ENCODE measurements around the gene ALDOC.
A peak's percentile ranks its signal among the peaks of the same experiment; 100 is the strongest.
"Not testable (repeated sequence)": the region's sequence is repeated elsewhere in the genome, so short reads cannot be mapped to it uniquely, and the experiment has no call there.

The ALDOC gene

DNA sequence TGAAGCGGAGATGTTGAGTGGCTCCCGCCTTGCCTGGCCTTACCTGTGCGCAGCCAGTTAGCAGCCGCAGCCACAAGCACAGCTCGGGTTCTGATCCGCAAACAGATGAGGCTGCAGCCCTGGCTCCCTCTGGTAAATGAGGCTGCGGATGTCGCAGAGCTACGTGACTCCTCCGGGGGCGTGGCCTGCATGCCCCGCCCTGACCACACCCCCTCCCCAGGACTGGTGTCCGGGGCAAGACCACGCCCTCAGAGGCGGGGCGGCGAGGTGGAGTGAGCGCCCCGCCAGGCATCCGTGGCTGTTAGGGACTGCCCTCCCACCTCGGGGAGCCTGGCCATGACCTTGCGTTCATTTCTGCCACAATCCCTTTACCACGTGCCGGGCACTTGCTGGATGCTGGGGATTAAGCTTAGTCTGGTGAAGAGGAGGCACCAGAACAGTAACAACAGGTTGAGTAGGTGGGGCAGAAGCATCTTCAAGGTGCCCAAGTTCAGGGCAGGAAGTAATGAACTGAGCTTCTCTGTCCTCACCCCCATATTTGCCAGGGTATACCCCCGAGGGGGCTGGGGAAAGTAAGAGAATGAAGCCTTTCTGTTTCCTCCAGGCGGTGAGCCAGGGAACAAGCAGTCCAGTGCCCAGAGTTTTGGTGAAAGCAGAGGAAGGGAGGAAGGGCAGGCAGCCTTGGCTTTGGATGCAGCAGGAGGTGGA is at the start of gene ALDOC:
Gene ALDOC, minus strand, starts transcription at position 138 of the 708 bp plus-strand sequence. CDS start 1,363 bp downstream, outside the sequence.
- DNase-seq (ENCODE audit: low read depth in 2 of 2): peak; percentile 72 to 76

GRCh38 chr17:28624148-28624547 is 47.5 kb upstream of the ALDOC start:
- DNase-seq (ENCODE audit: low read depth in 2 of 2): no peak

- DNase-seq (ENCODE audit: low read depth in 2 of 2): no peak
Measured at GRCh38 chr17:28623696-28624095, 47.0 kb upstream of the ALDOC start.

GRCh38 chr17:28622186-28622585 is 45.5 kb upstream of the ALDOC start:
- no peak for DNase-seq (ENCODE audit: low read depth in 2 of 2)

DNA sequence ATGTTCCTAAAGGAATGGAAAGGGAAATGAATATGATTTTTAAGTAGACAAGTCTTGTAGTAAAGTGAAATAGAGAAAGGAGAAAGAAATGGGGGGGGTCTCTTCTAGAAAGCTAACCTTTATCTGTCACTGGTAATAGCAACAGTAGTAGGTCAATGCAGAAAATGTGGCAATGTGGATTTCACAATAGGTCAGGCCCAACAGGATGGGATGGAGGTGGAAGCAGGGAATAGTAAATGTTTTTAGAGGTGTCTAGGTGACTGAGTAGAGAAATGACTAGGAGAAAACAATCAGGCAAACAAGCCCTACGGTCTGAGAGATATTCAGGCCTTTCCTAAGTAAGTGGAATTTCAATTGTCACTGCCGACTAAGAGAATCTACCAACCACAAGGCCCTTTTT is 43.3 kb upstream of the ALDOC start:
- DNase-seq (ENCODE audit: low read depth in 2 of 2): no peak

DNA sequence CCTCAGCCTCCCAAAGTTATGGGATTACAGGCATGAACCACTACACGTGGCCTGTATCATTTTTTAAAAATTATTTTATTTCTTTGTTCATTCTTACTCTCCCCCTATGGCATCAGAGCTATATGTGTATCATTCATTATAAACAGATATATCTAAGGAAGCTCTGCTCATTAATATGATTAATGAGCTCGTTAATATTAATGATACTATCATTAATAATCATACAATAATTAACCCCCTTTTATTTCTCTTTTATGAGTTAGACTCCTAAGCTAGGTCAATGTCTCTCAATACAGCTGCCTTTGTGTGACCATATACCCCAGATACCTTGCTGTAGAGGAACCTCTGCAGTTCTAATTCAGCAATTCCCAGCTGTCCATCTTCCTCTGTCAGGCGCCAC is 41.8 kb upstream of the ALDOC start:
- DNase-seq (ENCODE audit: low read depth in 2 of 2): no peak

GRCh38 chr17:28616281-28616680 is 39.6 kb upstream of the ALDOC start:
- DNase-seq (ENCODE audit: low read depth in 2 of 2): no peak

GRCh38 chr17:28615260-28615940 is 38.7 kb upstream of the ALDOC start:
- DNase-seq (ENCODE audit: low read depth in 2 of 2): no peak

DNA sequence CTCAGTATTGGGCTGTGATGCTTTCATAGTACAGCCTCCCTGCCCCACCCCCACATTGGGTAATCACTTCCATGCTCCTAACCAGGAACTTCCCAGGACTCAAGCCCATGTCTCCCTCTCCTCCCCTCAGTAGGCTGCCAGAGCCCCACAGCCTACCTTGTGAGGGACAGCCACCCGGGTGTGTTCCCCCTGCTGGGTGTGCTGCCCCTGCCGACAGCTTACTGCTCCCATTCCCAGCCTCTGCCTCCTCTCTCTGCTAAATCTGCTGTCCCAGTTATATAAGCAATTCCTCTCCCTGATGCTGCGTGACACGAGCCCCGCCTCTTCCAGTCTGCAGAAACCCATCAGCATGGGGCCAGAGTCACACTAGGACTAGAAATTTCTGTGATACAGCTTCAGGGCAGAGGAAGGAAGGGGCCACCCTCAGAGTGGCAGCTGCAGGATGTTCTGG is 37.3 kb upstream of the ALDOC start, which contains the start of gene RSKR:
Gene RSKR, minus strand, starts transcription at position 255 of the 451 bp plus-strand sequence. Its CDS starts 24 bp downstream, at position 231.
- no peak for DNase-seq (ENCODE audit: low read depth in 2 of 2)

DNA sequence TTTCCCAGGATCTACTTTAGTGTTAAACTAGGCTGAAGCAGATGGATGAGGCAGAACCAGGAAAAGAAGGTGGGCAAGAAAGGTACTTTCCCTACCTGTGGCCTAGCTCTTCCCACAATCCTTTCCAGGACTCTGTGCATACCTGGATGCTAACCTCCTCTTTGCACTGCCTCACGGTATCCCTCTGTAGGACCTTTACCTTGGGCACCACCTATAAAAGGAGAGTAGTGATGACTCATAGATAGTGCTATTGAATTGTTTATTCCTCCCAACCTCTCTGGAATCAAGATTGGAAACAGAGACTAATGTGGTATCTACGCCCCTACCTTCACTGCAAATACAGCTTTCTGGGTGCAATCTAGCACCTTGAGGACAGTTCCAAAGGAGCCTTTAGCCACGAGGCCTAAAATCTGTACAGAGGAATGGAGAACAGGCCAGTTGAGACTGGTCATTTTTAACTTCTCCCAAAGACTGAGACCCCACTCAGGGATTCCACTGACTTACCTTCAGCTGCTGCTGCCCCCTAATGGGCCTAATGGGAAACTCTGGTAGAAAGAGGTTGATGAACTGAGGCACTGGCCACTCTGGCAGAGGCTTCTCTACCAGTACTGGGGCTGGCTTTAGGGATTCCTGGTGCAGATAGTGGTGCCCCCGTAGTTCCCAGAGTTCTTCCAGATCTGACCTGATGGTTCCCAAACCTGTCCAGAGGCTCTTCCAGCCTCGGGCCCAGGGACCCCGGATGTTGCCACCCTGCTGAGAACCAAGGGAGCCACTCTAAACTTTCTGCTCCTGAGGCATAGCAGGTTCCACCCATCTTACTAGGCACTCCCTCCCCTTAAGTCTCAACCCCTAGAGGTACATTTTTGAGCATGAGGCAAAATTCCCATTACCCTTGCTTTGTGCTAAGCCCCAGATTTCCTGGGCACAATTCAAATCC is 36.5 kb upstream of the ALDOC start:
- DNase-seq (ENCODE audit: low read depth in 2 of 2): no peak

DNA sequence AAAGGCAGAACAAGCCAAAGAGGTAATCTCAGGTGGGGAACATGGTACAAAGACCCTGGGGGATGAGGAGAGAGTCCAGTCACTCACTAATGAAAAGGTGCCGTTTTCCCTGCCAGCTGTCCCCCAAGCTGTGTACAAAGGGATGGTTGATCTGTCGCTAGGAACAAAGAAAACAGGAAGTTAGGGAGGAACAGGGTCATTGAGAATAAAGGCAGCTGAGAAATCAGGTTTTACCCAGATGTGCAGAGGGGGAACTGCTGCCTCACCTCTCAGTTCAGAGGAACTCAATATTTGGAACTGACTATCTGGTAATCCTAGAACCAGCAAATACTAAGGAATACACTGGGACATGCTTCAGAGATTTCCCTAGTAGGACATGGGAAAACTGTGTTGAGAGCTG is 35.8 kb upstream of the ALDOC start:
- no peak for DNase-seq (ENCODE audit: low read depth in 2 of 2)

GRCh38 chr17:28610376-28610775 is 33.7 kb upstream of the ALDOC start:
- no peak for DNase-seq (ENCODE audit: low read depth in 2 of 2)

- DNase-seq (ENCODE audit: low read depth in 2 of 2): not testable (repeated sequence)
Measured at GRCh38 chr17:28604031-28604430, 27.3 kb upstream of the ALDOC start.

DNA sequence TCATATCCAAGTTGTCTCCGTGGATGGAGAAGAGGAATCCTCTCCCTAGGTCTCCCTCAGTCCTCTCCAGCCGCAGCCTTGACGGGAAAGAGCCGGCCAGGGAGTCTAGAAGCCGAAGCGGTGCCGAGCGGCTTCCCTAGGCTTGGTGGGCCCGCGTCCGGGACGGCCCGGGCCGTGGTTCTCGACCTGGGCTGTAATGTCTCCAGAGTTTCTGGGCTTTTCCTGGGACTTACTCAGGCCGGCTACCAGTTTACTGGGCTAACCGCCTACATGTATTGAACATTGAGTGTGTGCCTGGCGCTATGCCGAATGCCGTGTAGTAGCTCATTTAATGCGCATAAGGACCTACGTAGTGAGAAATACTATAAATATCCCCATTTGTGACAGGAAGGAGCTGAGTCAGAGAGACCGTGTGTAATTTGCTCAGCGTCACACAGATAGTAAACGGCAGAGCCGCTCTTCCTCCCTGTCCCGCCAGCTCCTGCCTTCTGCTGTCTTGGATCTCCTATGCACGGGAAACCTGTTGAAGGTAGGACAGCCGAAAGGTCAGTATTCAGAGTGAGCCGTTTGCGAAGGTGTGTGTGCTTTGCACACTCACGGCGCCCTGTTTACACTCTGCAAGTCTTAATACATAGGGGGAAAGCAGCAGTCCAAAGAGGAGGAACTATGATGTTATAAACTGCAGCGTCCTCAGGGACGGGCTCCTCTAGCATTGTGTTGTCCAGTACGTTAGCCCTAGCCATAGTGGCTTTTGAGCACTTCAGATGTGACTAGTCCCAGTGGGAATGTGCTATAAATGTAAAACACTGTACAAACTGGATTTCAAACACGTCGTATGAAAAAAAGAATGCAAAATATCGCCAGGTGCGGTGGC is 22.9 kb upstream of the ALDOC start:
- peak; percentile 57 to 62 for DNase-seq (ENCODE audit: low read depth in 2 of 2)

DNA sequence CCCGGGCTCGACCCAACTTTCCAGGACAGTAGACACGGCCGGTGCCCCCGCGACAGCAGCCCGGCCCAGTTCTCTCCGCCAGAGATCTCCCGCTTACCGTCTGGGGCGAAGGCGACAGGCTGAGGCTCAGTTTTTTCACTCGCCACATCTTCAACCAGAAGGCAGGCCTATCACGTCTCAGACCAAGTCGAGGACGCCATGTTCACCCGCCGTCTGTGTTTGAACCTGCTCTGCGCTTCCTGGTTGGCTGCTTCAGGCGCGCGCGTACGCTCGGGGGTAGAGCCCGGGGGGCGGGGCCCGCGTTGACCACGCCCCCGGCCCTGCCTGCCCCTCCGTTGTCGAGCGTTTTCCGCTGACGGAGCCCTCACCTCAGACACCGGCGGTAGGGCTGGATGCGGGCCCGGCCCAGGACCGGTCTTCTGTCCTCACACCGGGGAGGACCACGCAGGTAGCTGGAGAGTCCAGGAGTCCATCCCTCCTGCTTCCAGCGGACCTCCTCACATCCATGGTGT is 22.2 kb upstream of the ALDOC start, which contains the start of gene SPAG5:
Gene SPAG5, minus strand, starts transcription at position 227 of the 512 bp plus-strand sequence. Its CDS starts 79 bp downstream, at position 148.
- DNase-seq (ENCODE audit: low read depth in 2 of 2): peak; percentile 65 to 67

DNA sequence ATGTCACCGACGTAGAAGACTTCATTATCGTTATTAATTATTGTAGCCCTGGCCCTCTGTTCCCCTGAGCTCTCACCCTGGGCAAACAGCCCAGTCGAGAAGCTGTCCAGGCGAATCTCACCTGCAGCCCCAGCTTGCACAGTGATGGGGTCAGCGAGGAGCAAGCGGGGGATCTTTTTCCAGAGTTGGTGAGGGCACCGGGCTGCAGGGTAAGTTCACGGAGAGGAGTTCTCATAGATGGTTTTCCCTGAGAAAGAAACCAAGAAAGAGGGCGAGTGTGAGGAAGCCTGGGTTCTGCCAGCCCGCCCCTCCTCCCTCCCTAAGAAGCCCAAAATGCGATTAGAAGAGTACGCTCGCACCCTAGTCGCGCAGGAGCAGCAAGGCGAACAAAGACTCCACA is 21.7 kb upstream of the ALDOC start:
- DNase-seq (ENCODE audit: low read depth in 2 of 2): no peak

DNA sequence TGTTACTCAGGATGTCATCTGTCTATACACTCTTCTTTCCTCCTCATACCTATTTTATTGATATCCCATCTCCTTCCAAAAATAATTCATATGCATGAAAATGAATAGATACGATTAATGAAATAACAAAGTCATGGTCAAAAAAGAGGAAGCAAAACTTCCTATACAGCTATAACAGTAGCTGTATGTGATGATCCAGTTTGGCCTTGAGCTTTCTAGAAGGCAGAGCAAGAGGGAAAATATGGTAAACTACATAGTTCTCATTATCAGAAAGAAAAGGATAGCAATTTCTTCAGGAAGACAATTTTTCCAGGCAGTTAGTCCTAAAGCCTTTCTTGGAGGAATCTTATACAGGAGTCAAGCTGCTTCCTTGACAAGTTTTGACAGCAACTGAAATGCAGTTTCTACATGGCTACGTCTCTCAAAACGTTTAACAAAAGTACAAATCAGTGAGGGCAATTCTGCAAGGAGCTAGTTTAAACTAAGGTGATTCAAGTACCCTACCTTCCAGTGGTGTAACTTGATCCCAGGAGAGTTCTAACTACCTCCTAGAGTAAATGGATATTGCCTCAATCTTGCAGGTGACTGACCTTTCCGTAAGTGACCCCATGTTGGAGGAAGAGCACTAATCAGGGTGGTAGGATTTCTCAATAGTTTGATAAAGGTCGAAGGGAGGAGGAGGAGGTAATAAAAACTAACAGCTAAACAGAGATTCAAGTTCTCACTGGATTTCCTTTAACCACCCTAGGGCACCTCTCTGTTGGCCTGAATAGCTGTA is 21.1 kb upstream of the ALDOC start:
- DNase-seq (ENCODE audit: low read depth in 2 of 2): no peak

GRCh38 chr17:28592260-28592659 is 15.6 kb upstream of the ALDOC start:
- DNase-seq (ENCODE audit: low read depth in 2 of 2): no peak

GRCh38 chr17:28585851-28586250 is 9.2 kb upstream of the ALDOC start:
- DNase-seq (ENCODE audit: low read depth in 2 of 2): no peak

DNA sequence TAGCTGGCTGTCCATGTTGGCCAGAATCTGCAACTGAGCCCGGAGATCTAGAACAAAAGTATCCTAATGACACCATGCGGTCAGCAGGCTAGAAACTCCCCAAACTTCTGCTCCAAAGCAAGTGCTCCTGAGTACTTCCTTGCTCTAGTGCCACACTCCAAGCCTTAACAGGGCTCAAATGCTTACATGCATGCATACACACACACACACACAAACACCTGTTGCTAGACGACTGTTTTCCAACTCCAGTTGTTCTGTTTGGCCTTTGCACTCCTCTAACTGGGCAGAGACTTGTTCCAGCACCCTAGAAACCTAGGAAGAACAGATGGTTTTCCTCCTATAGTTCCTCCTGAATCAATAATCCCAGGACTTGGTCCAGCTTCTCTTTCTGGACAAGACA is 7.7 kb upstream of the ALDOC start:
- DNase-seq (ENCODE audit: low read depth in 2 of 2): no peak
